ENCODE data around the gene ILDR2.

ILDR2 gene

GRCh38 chr1:166875734-166876539, 99.4 kb downstream of the ILDR2 start, which contains the start of gene TADA1 (continued):
- TF ChIP-seq ZNF654 (tag by site-specific recombination; IDR thresholded peaks at IDR 0.05; ENCODE audit: low read depth) (no peak), ZNF26 (tag by site-specific recombination; IDR thresholded peaks at IDR 0.05) (no peak), TRIM28 (IDR thresholded peaks at IDR 0.05; ENCODE audit: borderline replicate concordance, low read length) (no peak; the same call in 1 of the 2 replicates), ZNF202 (tag by site-specific recombination; IDR thresholded peaks at IDR 0.05; ENCODE audit: borderline replicate concordance) (no peak), YY1 (tag by site-specific recombination; IDR thresholded peaks at IDR 0.05) (peak; percentile 96), ZNF121 (tag by site-specific recombination; IDR thresholded peaks at IDR 0.05) (0 out of 2 replicates have a peak, but pooled peaks have one; percentile 9), ZNF223 (tag by site-specific recombination; IDR thresholded peaks at IDR 0.05) (no peak), ZNF701 (tag by site-specific recombination; IDR thresholded peaks at IDR 0.05) (no peak), ZNF514 (tag by site-specific recombination; IDR thresholded peaks at IDR 0.05) (no peak), ZNF335 (tag by site-specific recombination; conservative IDR thresholded peaks at IDR 0.05) (peak; percentile 90), ZNF140 (tag by site-specific recombination; IDR thresholded peaks at IDR 0.05) (no peak), ZBTB1 (tag by site-specific recombination; IDR thresholded peaks at IDR 0.05) (no peak), ZNF138 (tag by site-specific recombination; IDR thresholded peaks at IDR 0.05; ENCODE audit: borderline replicate concordance) (no peak), ZNF10 (tag by site-specific recombination; IDR thresholded peaks at IDR 0.05) (peak; percentile 95), ZNF146 (tag by site-specific recombination; IDR thresholded peaks at IDR 0.05) (0 out of 2 replicates have a peak, but pooled peaks have one; percentile 26), TSHZ1 (tag by site-specific recombination; IDR thresholded peaks at IDR 0.05; ENCODE audit: borderline replicate concordance) (no peak; the same call in 1 of the 2 replicates), ZNF274 (IDR thresholded peaks at IDR 0.05; ENCODE audit: low read length) (no peak), ZNF274 (tag by site-specific recombination; IDR thresholded peaks at IDR 0.05; ENCODE audit: borderline replicate concordance) (no peak), ZEB2 (tag by site-specific recombination; IDR thresholded peaks at IDR 0.05) (peak; percentile 94), MEIS1 (CRISPR knock-in tag; IDR thresholded peaks at IDR 0.05; ENCODE audit: borderline replicate concordance) (no peak), GLIS1 (tag by site-specific recombination; IDR thresholded peaks at IDR 0.05) (0 out of 2 replicates have a peak, but pooled peaks have one; percentile 16), ZBTB8A (tag by site-specific recombination; IDR thresholded peaks at IDR 0.05) (peak; percentile 96), ZNF585B (tag by site-specific recombination; IDR thresholded peaks at IDR 0.05) (no peak), ZNF600 (tag by site-specific recombination; IDR thresholded peaks at IDR 0.05) (no peak), ZNF791 (tag by site-specific recombination; IDR thresholded peaks at IDR 0.05) (no peak), KLF7 (tag by site-specific recombination; IDR thresholded peaks at IDR 0.05; ENCODE audit: borderline replicate concordance) (peak; percentile 78), ZBTB6 (tag by site-specific recombination; IDR thresholded peaks at IDR 0.05) (no peak)
- TF ChIP-seq, protein P1, sequence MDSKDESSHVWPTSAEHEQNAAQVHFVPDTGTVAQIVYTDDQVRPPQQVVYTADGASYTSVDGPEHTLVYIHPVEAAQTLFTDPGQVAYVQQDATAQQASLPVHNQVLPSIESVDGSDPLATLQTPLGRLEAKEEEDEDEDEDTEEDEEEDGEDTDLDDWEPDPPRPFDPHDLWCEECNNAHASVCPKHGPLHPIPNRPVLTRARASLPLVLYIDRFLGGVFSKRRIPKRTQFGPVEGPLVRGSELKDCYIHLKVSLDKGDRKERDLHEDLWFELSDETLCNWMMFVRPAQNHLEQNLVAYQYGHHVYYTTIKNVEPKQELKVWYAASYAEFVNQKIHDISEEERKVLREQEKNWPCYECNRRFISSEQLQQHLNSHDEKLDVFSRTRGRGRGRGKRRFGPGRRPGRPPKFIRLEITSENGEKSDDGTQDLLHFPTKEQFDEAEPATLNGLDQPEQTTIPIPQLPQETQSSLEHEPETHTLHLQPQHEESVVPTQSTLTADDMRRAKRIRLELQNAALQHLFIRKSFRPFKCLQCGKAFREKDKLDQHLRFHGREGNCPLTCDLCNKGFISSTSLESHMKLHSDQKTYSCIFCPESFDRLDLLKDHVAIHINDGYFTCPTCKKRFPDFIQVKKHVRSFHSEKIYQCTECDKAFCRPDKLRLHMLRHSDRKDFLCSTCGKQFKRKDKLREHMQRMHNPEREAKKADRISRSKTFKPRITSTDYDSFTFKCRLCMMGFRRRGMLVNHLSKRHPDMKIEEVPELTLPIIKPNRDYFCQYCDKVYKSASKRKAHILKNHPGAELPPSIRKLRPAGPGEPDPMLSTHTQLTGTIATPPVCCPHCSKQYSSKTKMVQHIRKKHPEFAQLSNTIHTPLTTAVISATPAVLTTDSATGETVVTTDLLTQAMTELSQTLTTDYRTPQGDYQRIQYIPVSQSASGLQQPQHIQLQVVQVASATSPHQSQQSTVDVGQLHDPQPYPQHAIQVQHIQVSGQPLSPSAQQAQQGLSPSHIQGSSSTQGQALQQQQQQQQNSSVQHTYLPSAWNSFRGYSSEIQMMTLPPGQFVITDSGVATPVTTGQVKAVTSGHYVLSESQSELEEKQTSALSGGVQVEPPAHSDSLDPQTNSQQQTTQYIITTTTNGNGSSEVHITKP (tag by site-specific recombination; IDR thresholded peaks at IDR 0.05): peak; percentile 61
- TF ChIP-seq, protein P2, sequence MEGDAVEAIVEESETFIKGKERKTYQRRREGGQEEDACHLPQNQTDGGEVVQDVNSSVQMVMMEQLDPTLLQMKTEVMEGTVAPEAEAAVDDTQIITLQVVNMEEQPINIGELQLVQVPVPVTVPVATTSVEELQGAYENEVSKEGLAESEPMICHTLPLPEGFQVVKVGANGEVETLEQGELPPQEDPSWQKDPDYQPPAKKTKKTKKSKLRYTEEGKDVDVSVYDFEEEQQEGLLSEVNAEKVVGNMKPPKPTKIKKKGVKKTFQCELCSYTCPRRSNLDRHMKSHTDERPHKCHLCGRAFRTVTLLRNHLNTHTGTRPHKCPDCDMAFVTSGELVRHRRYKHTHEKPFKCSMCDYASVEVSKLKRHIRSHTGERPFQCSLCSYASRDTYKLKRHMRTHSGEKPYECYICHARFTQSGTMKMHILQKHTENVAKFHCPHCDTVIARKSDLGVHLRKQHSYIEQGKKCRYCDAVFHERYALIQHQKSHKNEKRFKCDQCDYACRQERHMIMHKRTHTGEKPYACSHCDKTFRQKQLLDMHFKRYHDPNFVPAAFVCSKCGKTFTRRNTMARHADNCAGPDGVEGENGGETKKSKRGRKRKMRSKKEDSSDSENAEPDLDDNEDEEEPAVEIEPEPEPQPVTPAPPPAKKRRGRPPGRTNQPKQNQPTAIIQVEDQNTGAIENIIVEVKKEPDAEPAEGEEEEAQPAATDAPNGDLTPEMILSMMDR (tag by site-specific recombination; IDR thresholded peaks at IDR 0.05): peak; percentile 66; the same call in 1 of the 2 replicates

Measured in HEK293 (cell line).